ENCODE measurements around the gene OR2W3.

The OR2W3 gene

GRCh38 chr1:247884797-247885413, 10.5 kb upstream of the OR2W3 start:
- no peak for TF ChIP-seq CTCF (IDR thresholded peaks at IDR 0.05)
- H3K4me3 ChIP-seq: no peak overlapping the region
- H3K27ac ChIP-seq: no peak overlapping the region
- no peak for DNase-seq (ENCODE audit: low spot score)

- Histone ChIP-seq H3K27ac (no peak overlapping the region), H3K4me3 (no peak overlapping the region)
- no peak for DNase-seq (ENCODE audit: low spot score)
- no peak for TF ChIP-seq CTCF (IDR thresholded peaks at IDR 0.05)
These were observed 589 bp downstream of the OR2W3 start for GRCh38 chr1:247895976-247896375.

- Histone ChIP-seq H3K27ac (no peak overlapping the region), H3K4me3 (no peak overlapping the region)
- TF ChIP-seq CTCF (IDR thresholded peaks at IDR 0.05): no peak
- no peak for DNase-seq (ENCODE audit: low spot score)
These were observed 8.7 kb downstream of the OR2W3 start for GRCh38 chr1:247904122-247904521.

- no peak for DNase-seq (ENCODE audit: low spot score)
- no peak overlapping the region for H3K27ac ChIP-seq
- TF ChIP-seq CTCF (IDR thresholded peaks at IDR 0.05): no peak
These were observed 9.8 kb downstream of the OR2W3 start for GRCh38 chr1:247905181-247905580.

GRCh38 chr1:247905910-247906503, 10.6 kb downstream of the OR2W3 start:
- no peak for DNase-seq (ENCODE audit: low spot score)
- H3K4me3 ChIP-seq: peak overlapping the region; percentile 64
- H3K27ac ChIP-seq: peak overlapping the region in 1 of 2 donors; percentile 15
- no peak for TF ChIP-seq CTCF (IDR thresholded peaks at IDR 0.05)

More at GRCh38 chr1:247905181-247905580, 9.8 kb downstream of the OR2W3 start:
- H3K4me3 ChIP-seq: no peak overlapping the region

- DNase-seq (ENCODE audit: low spot score): no peak
- H3K27ac ChIP-seq: peak overlapping the region in 1 of 2 donors; percentile 15
- peak overlapping the region; percentile 64 for H3K4me3 ChIP-seq
- no peak for TF ChIP-seq CTCF (IDR thresholded peaks at IDR 0.05)
These were observed 11.2 kb downstream of the OR2W3 start for GRCh38 chr1:247906504-247907047.

- no peak overlapping the region for H3K27ac ChIP-seq
- H3K4me3 ChIP-seq: no peak overlapping the region
- TF ChIP-seq CTCF (IDR thresholded peaks at IDR 0.05): no peak
- no peak for DNase-seq (ENCODE audit: low spot score)
These were observed 13.4 kb downstream of the OR2W3 start for GRCh38 chr1:247908766-247909165.
